OCI-LY3 (cell line): ENCODE data around the gene HDAC1.

Source experiments
- H2AFZ ChIP-seq: fragments of 200-600, 300-600 bp; shearing (Covaris generic); 2 replicates; pipeline ENCODE4 v1.6.0; 2014; ENCODE audit warnings: antibody characterized with exemption, low read depth, low read length
- H3K27ac ChIP-seq: fragments of 200-600, 300-600 bp; sonication (generic); 2 replicates; pipeline ENCODE4 v1.5.1; 2014; ENCODE audit warnings: mild to moderate bottlenecking, low read length, moderate library complexity, mixed read lengths
- H3K27me3 ChIP-seq: fragments of 200-600, 300-600 bp; sonication (generic); 2 replicates; pipeline ENCODE4 v1.6.1; 2014; ENCODE audit warnings: low read depth, low read length, mixed read lengths
- H3K36me3 ChIP-seq: fragments of 200-600, 300-600 bp; sonication (generic); replicated peaks from 2 replicates; pipeline ENCODE3; 2014; ENCODE audit warnings: low read depth, low read length, mixed read lengths
- H3K4me1 ChIP-seq: fragments of 300-600, 200-600 bp; sonication (generic); 2 replicates; pipeline ENCODE4 v1.6.1; 2014; ENCODE audit warnings: low read length, mixed read lengths
- H3K4me2 ChIP-seq: fragments of 200-600, 300-600 bp; sonication (generic); 2 replicates; pipeline ENCODE4 v1.6.1; 2014; ENCODE audit warnings: low read length, mixed read lengths
- H3K4me3 ChIP-seq: fragments of 300-600, 200-600 bp; sonication (generic); 2 replicates; pipeline ENCODE4 v1.5.1; 2014; ENCODE audit warnings: antibody characterized with exemption, mild to moderate bottlenecking, low read length, moderate library complexity
- H3K79me2 ChIP-seq: fragments of 300-600, 200-600 bp; shearing (Covaris generic); 2 replicates; pipeline ENCODE4 v1.6.1; 2014; ENCODE audit warnings: mild to moderate bottlenecking, low read length, mixed read lengths
- H3K9ac ChIP-seq: fragments of 300-600, 200-600 bp; shearing (Covaris generic); 2 replicates; pipeline ENCODE4 v1.6.0; 2014; ENCODE audit warnings: mild to moderate bottlenecking, low read length, moderate library complexity
- H3K9me3 ChIP-seq: fragments of 200-600, 300-600 bp; shearing (Covaris generic); 2 replicates; pipeline ENCODE4 v1.6.1; 2014; ENCODE audit warnings: low read length, mixed read lengths; ENCODE audit not compliant: insufficient read depth
- H4K20me1 ChIP-seq: fragments of 200-600, 300-600 bp; sonication (generic); 2 replicates; pipeline ENCODE4 v1.6.1; 2016; ENCODE audit warnings: low read length, mixed read lengths; ENCODE audit not compliant: insufficient read depth
- EZH2phosphoT487 ChIP-seq: fragments of 200-600 bp; shearing (Covaris generic); IDR thresholded peaks from 2 replicates; pipeline ENCODE4 v1.6.1; 2018; ENCODE audit warnings: antibody characterized with exemption, mixed run types, low read depth
- TF ChIP-seq, protein P1 (sequence below): fragments of 200-600, 300-600 bp; sonication (generic); IDR thresholded peaks from 2 replicates; pipeline ENCODE4 v1.5.1; 2014; ENCODE audit warnings: antibody characterized with exemption, low read length, low read depth

HDAC1 gene

DNA sequence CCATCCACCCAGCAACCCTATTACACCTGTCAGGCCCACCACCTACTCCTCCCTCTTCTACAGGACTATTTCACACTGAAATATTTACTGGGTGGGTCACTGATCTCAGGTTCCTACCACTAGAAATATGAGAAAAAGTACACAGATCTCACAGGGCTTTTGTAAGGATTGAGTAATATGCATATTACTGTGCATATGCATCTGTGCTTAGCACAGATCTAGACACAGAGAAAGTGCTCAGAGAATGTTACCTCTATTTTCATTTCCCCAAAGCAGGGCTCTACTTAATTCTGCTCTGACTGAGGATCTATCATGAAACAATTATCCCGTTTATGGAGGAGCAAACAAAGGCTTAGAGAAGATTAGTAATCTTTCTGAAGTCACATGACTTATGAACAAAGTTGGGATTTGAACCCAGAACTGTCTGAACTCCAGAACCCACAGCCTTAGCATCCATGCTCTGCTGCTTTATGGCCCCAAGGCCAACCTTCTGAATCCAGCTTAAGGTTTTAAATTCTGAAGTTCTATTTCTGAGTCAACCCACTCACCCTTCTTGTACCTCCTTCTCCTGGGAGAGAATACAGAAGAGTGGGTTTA, 82.2 kb downstream of the HDAC1 start:
- Histone ChIP-seq H2AFZ (no peak overlapping the region), H3K4me1 (no peaks in the 10 kb centered on the region), H3K4me3 (no peak overlapping the region), H3K27ac (no peak overlapping the region), H3K9me3 (no peaks in the 10 kb centered on the region), H4K20me1 (no peaks in the 10 kb centered on the region), H3K36me3 (peaks cover 5% of the 10 kb centered on the region), H3K9ac (no peak overlapping the region), H3K27me3 (no peaks in the 10 kb centered on the region), H3K4me2 (no peak overlapping the region), H3K79me2 (no peaks in the 10 kb centered on the region)
- TF ChIP-seq EZH2phosphoT487: no peak
- TF ChIP-seq, protein P1, sequence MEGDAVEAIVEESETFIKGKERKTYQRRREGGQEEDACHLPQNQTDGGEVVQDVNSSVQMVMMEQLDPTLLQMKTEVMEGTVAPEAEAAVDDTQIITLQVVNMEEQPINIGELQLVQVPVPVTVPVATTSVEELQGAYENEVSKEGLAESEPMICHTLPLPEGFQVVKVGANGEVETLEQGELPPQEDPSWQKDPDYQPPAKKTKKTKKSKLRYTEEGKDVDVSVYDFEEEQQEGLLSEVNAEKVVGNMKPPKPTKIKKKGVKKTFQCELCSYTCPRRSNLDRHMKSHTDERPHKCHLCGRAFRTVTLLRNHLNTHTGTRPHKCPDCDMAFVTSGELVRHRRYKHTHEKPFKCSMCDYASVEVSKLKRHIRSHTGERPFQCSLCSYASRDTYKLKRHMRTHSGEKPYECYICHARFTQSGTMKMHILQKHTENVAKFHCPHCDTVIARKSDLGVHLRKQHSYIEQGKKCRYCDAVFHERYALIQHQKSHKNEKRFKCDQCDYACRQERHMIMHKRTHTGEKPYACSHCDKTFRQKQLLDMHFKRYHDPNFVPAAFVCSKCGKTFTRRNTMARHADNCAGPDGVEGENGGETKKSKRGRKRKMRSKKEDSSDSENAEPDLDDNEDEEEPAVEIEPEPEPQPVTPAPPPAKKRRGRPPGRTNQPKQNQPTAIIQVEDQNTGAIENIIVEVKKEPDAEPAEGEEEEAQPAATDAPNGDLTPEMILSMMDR: no peak

DNA sequence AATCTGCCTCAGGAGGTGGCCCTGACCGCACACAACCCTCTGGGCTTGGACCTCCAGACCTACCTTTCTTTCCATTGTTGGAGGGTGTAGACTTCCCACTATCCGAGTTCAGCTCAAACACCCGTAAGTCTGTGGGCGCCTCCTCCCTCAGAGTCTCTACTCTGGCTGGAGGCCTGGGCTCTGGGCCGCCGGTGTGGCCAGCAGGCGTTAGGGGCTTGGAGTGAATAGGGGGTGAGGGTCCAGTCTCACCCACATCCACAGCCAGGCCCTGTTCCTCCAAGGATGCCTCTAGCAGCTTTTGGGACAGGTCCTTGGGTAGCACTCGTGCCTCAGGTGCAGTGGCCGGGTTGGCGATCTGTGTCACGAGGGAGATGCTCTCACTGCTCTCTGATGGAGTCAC, 84.3 kb downstream of the HDAC1 start:
- Histone ChIP-seq H3K4me2 (no peak overlapping the region), H4K20me1 (no peaks in the 10 kb centered on the region), H3K4me1 (no peaks in the 10 kb centered on the region), H3K36me3 (peaks cover 5% of the 10 kb centered on the region), H3K9me3 (no peaks in the 10 kb centered on the region), H3K9ac (no peak overlapping the region), H3K79me2 (no peaks in the 10 kb centered on the region), H2AFZ (no peak overlapping the region), H3K4me3 (no peak overlapping the region), H3K27me3 (no peaks in the 10 kb centered on the region), H3K27ac (no peak overlapping the region)
- TF ChIP-seq, protein P1: no peak
- TF ChIP-seq EZH2phosphoT487: no peak

DNA sequence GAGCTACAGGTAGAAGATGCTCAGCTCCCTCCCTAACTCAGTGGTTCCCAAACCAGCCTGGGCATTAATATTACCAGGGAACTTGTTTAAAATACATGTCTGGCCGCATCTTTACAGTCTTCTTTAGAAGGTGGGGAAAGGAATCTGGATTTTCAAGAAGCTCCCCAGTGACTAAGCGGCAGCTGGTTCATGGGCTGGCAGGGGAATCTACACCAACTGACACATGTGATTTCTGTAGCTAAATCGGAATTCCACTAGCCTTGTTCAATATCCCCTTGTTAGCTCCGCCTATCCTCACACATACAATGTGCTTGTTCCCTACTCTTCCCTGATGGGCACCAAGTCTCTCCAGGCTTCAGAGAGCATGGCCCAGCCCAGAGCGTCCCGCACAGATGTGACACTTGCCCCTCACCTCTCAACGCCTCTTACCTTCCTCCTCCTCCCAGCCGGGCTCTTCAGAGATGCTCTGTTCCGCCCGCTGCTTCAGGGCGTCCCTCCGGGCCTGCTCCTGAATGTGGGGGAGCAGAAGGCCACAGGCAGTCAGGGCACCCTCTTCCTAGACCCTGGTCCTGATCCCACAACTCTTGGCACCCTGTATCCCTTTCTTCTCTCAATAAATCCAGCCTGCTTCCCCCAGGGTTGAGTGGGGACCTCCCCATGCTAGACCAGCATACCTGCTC, 85.8 kb downstream of the HDAC1 start:
- no peaks in the 10 kb centered on the region for H3K9me3 ChIP-seq
- TF ChIP-seq, protein P1: no peak
- no peak for TF ChIP-seq EZH2phosphoT487
- H3K36me3 ChIP-seq: peaks cover 5% of the 10 kb centered on the region

DNA sequence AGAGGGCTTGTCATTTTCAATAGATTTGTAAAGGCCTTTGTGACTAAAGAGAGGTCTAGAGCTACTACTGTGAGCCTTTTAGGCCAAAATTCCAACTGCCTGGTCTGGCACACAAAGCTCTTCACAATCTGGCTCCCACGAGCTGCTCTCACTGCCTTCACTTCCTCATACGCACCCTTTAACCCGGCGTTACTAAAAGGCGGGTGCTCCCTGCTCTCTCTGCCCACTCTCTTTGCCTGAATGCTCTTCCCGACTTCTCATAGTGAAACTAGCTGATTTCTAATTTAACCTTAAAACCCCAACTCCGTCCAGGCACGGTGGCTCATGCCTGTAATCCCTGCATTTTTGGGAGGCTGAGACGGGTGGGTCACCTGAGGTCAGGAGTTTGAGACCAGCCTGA, 88.2 kb downstream of the HDAC1 start:
- H3K27ac ChIP-seq: no peak overlapping the region
- TF ChIP-seq, protein P1: no peak
- no peak for TF ChIP-seq EZH2phosphoT487
- no peaks in the 10 kb centered on the region for H4K20me1 ChIP-seq
- no peak overlapping the region for H3K4me2 ChIP-seq
- H3K36me3 ChIP-seq: peaks cover 5% of the 10 kb centered on the region
- H3K9me3 ChIP-seq: no peaks in the 10 kb centered on the region
- H3K4me1 ChIP-seq: no peaks in the 10 kb centered on the region
- H3K9ac ChIP-seq: no peak overlapping the region
- H3K79me2 ChIP-seq: no peaks in the 10 kb centered on the region
- no peaks in the 10 kb centered on the region for H3K27me3 ChIP-seq
- H2AFZ ChIP-seq: no peak overlapping the region
- H3K4me3 ChIP-seq: no peak overlapping the region

More for the DNA sequence above, 85.8 kb downstream of the HDAC1 start:
- Histone ChIP-seq H3K27me3 (no peaks in the 10 kb centered on the region), H3K27ac (no peak overlapping the region), H3K9ac (no peak overlapping the region), H3K4me2 (no peak overlapping the region), H2AFZ (no peak overlapping the region), H3K4me3 (no peak overlapping the region), H3K79me2 (no peaks in the 10 kb centered on the region), H3K4me1 (no peaks in the 10 kb centered on the region), H4K20me1 (no peaks in the 10 kb centered on the region)
